ENCODE measurements around the gene PSMC6. TPM values are rescaled to one million over a fixed set of nuclear protein-coding genes. Genes with fewer than 3 reads are reported as not detected.

The PSMC6 gene
- total and polyA plus RNA-seq, 2 of the 8 experiments (the other 6 are each of a cell fraction or from before 2014, with no cell fraction given): 45.1 to 107 TPM

GRCh38 chr14:52723514-52724359 lies 16.7 kb downstream of the PSMC6 start:
- H2BK20ac ChIP-seq (ENCODE audit: low read length): no peak overlapping the region
- FAIRE-seq (no peak), DNase-seq (ENCODE audit: low read depth in 1 of 2, low spot score in 2 of 2) (no peak)
- no peaks in the 10 kb centered on the region for H3K79me2 ChIP-seq (ENCODE audit: control insufficient read depth in 1 of 2, insufficient read depth in 2 of 2, low read length in 2 of 2)
- H3K4me1 ChIP-seq (replicated peaks in 1 of 4; ENCODE audit: control insufficient read depth in 3 of 4, insufficient read depth in 4 of 4, low read length in 3 of 4): no peaks in the 10 kb centered on the region
- no peaks in the 10 kb centered on the region for H3K23me2 ChIP-seq (ENCODE audit: low read depth, low read length)
- no peak overlapping the region for H2BK15ac ChIP-seq (ENCODE audit: low read length)
- no peak overlapping the region for H3K27ac ChIP-seq (ENCODE audit: low read depth, low read length)
- ChIA-PET POLR2A (ENCODE audit: partially characterized antibody) (interaction anchor here (1.5 to 4.6 kb wide), 4 partner anchors 12 to 18 kb away, joined by 4 to 17 read pairs (median 7); partner anchors contain the start of gene PSMC6), CTCF (ENCODE audit: partially characterized antibody) (interaction anchor here (0.6 to 1.7 kb wide), 7 partner anchors 11 to 1863 kb away, joined by 3 to 5 read pairs (median 4); no protein-coding TSS in a partner anchor)
- H3K4ac ChIP-seq (replicated peaks; ENCODE audit: insufficient read length, low read depth, low read length): no peak overlapping the region
- TF ChIP-seq SP2 (IDR thresholded peaks at IDR 0.05; ENCODE audit: low read length): no peak
- no peak overlapping the region for H2AFZ ChIP-seq (ENCODE audit: low read length)
- H4K5ac ChIP-seq (ENCODE audit: insufficient read length, low read depth, low read length): no peak overlapping the region
- H3K36me3 ChIP-seq (ENCODE audit: control insufficient read depth in 2 of 4, insufficient read depth in 4 of 4, low read length in 3 of 4): peaks cover 19 to 81% (median 57%) of the 10 kb centered on the region in 4 experiments
- no peak overlapping the region; a peak in 1 of 7 replicates for H3K9ac ChIP-seq (replicated peaks in 1 of 4; ENCODE audit: extremely low read depth in 1 of 4, low read depth in 3 of 4, low read length in 3 of 4)
- H3K23ac ChIP-seq (ENCODE audit: insufficient read length): no peak overlapping the region
- no peak overlapping the region for H2BK120ac ChIP-seq (replicated peaks; ENCODE audit: low read depth, low read length)
- no peak overlapping the region for H2BK12ac ChIP-seq (ENCODE audit: low read depth, low read length)
- H3K27me3 ChIP-seq (replicated peaks in 1 of 4; ENCODE audit: control insufficient read depth in 3 of 4, extremely low read depth in 1 of 4, insufficient read depth in 3 of 4, low read length in 3 of 4): no peaks in the 10 kb centered on the region
- H4K20me1 ChIP-seq (replicated peaks in 1 of 2; ENCODE audit: control insufficient read depth in 1 of 2, insufficient read depth in 2 of 2, low read length in 2 of 2): peaks cover 0 to 6% of the 10 kb centered on the region in 2 experiments
- H3K4me2 ChIP-seq (ENCODE audit: insufficient read depth in 1 of 2, low read depth in 2 of 2, low read length in 2 of 2): no peak overlapping the region
- no peak overlapping the region for H3K14ac ChIP-seq (ENCODE audit: insufficient read length)
- WGBS, 2 experiments (ENCODE audit: extremely low coverage in 1 of 2, insufficient coverage in 1 of 2, insufficient read length in 1 of 2, insufficient replicate concordance in 2 of 2, low coverage in 1 of 2, low lambda C conversion rate in 2 of 2, missing lambda C conversion rate in 1 of 2): 96% methylated on average over 4 of the region's 4 CpGs; no CpG with 5 or more reads in 1 of the 2 experiments
- no peak overlapping the region for H3K18ac ChIP-seq (ENCODE audit: extremely low read depth, low read length)
- peaks cover 3% of the 10 kb centered on the region for H3K79me1 ChIP-seq (ENCODE audit: low read depth, low read length)
- H3K56ac ChIP-seq (replicated peaks; ENCODE audit: insufficient read length, low read depth, low read length): no peak overlapping the region
- H2BK5ac ChIP-seq (ENCODE audit: low read depth, low read length): no peak overlapping the region
- H4K8ac ChIP-seq (ENCODE audit: extremely low read depth, insufficient read depth, low read length): no peak overlapping the region
- H4K91ac ChIP-seq (replicated peaks; ENCODE audit: insufficient read length, low read length): no peak overlapping the region
- no peak overlapping the region for H2AK5ac ChIP-seq (ENCODE audit: low read depth, low read length)
- H3K9me3 ChIP-seq (ENCODE audit: insufficient read depth in 2 of 2, low read depth in 1 of 2, low read length in 1 of 2): no peaks in the 10 kb centered on the region
- H3K4me3 ChIP-seq (ENCODE audit: extremely low read depth in 1 of 4, insufficient read depth in 2 of 4, low read depth in 3 of 4, low read length in 4 of 4): no peak overlapping the region

Measured in H1 (cell line).